G401.6 (cell line): Measurements from ENCODE around the gene FAM131B.
"Not testable (repeated sequence)": the region's sequence is repeated elsewhere in the genome, so short reads cannot be mapped to it uniquely, and the experiment has no call there.

Experiments
- FAIRE-seq: peaks from 2 replicates; lab custom pipeline; 2012; peaks lifted over from hg19 to GRCh38; lab: Jason Lieb, UNC

FAM131B gene

DNA sequence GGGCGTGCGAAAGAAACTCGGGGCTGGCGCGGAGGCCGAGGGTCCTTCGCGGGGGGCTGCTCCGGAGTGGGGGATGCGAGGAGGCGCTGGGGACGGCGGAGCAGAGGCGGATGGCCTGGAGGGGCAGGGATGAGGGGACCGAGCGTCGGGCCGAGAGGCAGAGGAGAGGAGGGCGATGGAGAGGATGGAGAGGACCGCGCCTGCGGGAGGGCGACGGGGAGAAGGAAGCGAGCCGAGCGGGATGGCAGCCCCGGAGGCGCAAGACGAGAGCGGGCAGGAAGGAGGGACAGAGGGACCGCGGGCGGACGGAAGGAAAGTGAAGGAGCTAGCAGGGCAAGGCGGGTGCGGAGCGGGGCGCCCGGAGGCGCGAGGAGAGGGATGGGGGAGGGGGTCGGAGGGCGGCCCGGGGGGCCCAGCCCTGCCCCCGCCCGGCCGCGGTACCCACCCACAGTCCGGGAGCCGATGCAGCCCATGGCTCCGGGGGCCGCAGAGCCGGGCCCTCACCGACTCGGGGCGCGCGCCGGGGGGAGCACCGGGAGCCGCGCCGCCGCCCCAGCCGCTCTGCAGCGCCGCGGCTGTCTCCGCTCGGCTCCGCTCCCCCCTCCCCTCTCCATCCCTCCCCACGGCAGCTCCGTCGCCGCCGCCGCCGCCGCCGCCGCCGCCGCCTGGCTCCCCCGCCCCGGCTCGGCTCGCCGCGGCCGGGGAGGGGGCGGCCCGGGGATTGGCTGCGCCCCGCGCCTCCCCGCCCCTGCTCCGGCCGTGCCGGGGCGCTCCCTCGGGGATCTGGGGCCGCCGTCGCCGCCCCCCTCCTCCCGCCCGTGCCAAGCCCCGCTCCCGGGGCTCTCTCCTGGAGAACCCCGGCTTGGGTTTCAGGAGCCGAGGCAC lies at the start of gene FAM131B:
FAM131B (minus strand) TSS at position 583 of the 885 bp plus-strand sequence; CDS start at position 473, 110 bp downstream.
- FAIRE-seq, result no peak

DNA sequence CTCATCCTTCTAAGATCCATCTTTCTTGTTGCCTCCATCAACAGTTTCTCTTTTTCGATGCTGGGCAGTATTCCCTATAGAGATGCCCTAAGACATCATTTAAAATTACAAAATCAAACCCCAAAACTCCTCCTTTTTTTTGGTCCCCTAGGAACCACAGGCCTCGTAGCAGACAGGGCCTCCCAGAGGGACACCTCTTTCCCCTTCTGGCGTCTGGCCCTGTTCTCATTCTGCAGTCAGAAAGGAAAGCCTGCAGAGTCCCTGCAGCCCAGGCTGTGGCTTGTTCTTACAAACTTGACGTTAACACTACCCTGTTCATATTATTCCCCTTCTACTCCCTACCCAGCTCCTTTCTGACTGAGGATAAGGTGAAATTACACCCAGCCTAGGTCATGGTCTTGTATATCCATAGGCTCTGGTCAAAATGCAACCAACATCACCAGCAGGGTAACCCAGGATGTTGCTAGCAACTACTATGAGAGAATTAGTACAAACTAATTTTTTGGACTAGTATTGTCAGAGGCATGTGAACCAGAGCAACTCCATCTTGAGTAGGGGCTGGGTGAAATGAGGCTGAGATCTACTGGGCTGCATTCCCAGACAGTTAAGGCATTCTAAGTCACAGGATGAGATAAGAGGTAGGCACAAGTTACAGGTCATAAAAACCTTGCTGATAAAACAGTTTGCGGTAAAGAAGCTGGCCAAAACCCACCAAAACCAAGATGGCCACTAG lies 49.6 kb upstream of the FAM131B start:
- FAIRE-seq, result no peak

DNA sequence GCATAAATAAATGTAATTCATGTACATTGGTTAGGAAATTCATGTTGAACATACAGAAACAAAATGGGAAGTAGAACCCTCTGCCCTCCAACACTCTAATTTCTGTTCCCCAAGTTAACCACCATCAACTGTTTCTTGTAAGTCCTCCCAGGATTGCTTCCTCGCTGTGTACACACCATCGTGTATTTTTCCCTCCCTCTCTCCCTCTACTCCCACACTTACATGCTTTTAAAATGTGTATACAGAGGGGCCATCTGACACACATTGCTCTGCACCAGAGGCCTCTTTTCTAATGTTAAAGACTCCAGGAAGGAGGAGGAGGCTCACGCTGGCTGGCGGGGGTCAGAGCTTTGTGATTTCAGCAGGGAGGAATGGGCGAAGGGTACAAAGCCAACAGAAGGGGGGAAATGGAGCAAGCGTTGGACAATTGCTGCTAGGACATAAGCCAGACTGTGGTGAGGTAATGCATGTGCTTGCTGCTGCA lies 48.0 kb upstream of the FAM131B start:
- FAIRE-seq, result no peak

- FAIRE-seq, result no peak
These were observed 46.4 kb upstream of the FAM131B start, which contains the start of gene EPHA1 for GRCh38 chr7:143408686-143409561. TSS of gene EPHA1 (minus strand) at chr7:143408856. CDS start at chr7:143408805, 51 bp downstream.

- no peak for FAIRE-seq
These were observed 45.8 kb upstream of the FAM131B start for GRCh38 chr7:143408252-143408685.

DNA sequence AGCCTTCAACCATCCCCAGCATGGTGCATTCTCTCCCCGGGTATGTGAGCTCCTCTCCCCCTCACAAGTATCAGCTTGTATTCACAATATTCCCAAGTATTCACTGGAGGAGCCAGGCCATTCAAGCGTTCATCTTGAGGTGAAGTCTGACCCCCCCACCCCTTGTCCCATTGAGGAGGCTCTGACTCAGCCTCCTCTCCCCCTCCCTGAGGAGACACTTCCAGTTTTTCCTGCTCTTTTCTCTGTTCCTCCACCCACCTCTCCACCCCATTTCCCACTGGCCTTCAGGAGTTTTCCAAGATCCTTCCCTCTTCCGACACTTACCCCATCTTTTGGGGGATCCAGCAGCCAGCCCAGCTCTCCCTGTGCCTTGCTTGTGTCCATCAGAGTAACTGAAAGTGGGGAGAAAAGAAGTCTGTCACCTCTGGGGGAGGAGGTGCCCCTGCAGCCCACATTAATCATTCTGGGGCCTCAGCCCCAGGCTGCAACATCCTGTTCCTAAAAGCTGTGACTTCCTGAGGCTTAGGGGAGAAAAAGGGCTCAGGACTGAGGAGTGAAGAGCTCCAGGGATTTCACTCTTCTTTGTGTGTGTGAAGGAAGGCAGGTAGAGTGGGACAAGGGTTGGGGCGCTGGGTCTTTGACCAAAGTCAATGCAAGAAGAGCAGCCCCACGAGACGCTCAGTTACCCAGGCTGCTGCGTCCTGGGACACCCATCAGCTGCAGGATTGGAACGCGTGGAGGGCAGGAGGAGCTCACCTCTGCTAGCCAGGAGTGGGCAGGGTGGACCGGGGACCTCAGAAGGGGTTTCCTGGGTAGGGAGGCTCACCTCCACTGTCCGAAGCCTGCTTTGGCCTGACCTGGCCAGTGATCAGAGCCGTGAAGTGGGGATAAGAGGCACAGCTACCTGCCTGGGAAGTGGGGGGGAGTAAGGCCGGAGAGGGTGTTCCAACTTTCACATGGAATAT lies 45.1 kb upstream of the FAM131B start:
- FAIRE-seq, result no peak

GRCh38 chr7:143406002-143406357 lies 43.5 kb upstream of the FAM131B start:
- FAIRE-seq, result no peak

- no peak for FAIRE-seq
These were observed 42.9 kb upstream of the FAM131B start for GRCh38 chr7:143405173-143406001.

GRCh38 chr7:143402233-143402632 lies 39.7 kb upstream of the FAM131B start:
- FAIRE-seq, result not testable (repeated sequence)

DNA sequence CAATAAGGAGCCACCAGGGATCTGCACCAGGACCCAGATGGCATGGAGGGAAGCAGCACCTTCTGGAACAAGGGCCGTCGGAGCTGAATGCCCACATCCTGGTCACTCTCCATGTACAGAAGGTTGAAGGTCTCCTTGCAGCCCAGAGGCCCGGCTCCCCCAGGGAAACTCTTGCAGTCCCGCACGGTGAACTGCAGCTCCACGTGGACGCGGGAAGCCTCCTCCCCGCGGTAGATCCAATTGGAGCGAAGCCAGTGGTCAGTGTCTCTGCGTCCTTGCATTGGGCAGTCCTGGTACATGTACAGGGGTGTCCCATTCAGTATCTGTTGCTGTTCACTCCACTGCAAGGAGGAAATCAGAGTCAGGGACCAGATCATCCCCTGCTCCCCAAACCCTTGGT lies 38.8 kb upstream of the FAM131B start:
- no peak for FAIRE-seq

DNA sequence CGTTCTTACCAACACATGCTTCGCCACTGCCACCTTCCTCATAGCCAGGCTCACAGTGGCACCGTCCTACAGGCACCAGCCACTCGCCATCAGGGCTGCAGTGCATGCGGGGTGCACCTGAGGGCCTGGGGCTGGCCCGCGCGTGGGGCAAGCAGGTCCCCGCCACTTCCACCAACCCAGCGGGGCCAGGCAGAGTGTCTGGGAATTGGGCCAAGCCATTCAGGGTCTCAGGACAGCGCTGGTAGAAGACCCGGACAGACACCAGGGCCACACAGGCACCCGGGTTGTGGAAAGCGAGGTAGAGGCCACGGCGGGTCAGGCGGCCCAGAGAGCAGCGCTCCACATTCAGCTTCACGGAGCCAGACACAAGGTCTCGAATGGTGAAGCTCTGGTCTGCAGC lies 37.1 kb upstream of the FAM131B start:
- no peak for FAIRE-seq

- no peak for FAIRE-seq
These were observed 36.6 kb upstream of the FAM131B start for GRCh38 chr7:143399151-143399550.

DNA sequence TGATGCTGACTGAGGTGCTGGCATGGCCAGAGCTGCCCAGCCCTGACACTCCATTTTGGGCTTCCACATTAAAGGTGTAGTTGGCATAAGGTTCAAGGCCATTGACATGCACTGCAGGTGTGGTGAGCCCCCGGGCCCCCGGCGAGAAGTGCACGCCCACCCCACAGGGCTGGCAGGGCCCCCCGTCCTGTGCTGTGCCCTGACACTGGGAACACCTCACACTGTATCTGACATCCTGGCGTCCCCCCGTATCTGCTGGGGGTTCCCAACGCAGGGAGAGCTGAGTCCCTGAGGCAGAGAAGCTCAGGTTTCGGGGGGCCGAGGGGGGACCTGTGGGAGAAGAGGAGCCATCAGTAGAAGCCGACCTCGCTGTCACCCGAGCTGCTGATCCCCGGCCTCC lies 36.1 kb upstream of the FAM131B start:
- FAIRE-seq, result no peak

GRCh38 chr7:143397710-143398530 lies 35.4 kb upstream of the FAM131B start:
- no peak for FAIRE-seq

DNA sequence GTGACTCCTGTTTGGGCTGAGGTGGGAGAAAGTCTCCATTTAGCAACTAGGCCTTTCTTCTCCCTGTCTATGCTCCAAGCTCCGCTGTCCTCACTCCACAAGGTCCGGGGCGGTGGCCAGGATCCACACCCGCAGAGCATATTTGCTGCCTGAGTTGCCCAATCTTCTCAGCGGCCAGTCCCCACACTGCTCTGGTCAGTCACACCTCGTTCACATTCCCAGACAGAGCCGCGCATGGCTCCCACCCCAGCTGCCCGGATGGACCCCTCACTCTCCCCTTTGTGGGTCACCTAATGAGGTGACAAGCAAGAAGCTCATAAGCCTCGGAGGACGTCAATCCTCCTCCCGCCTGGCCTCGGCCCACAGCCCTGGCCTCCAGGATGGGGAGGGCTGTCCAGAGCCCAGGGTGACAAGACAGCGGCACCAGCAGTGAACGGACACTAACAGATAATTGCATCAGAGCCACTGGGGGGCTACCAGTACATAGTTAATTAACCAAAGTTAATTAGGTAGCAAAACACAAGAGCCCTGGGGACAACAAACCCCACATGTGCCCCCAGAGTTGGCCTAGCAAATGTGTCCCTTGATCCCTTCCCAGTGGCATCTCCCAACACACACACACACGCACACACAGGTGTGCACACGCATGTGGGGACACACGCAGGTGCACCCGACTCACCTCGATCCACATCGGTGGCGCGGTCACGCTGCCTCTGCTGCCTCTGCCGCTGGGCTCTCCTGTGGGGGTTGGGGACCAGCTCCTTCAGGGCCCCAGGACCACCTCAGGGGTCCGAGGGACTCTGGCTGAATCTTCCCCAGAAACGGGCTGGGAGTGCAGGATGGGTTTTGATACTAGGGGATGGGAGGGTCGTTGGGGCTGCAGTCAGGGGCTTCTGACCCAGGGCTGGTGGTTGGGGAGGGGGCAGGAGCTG lies 34.4 kb upstream of the FAM131B start:
- FAIRE-seq, result no peak

DNA sequence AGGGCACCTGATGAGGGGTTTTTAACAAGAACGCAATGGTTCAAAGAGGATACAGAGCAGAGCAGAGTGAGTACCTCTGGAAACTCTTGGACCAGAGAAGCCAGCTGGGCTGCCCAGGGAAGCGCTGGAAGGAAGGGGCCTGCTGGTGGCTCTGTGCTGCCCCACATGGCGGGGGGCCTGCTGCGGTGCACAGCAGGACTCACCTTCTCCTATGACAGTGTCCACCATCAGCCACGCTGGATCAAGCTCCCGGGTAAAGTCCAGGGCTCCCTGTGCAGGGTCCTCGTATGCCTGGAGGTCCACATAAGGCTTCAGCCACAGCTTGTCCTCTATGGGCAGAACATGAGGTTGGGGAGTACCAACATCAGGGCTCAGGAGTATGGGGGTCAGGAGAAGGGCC lies 33.7 kb upstream of the FAM131B start:
- no peak for FAIRE-seq

DNA sequence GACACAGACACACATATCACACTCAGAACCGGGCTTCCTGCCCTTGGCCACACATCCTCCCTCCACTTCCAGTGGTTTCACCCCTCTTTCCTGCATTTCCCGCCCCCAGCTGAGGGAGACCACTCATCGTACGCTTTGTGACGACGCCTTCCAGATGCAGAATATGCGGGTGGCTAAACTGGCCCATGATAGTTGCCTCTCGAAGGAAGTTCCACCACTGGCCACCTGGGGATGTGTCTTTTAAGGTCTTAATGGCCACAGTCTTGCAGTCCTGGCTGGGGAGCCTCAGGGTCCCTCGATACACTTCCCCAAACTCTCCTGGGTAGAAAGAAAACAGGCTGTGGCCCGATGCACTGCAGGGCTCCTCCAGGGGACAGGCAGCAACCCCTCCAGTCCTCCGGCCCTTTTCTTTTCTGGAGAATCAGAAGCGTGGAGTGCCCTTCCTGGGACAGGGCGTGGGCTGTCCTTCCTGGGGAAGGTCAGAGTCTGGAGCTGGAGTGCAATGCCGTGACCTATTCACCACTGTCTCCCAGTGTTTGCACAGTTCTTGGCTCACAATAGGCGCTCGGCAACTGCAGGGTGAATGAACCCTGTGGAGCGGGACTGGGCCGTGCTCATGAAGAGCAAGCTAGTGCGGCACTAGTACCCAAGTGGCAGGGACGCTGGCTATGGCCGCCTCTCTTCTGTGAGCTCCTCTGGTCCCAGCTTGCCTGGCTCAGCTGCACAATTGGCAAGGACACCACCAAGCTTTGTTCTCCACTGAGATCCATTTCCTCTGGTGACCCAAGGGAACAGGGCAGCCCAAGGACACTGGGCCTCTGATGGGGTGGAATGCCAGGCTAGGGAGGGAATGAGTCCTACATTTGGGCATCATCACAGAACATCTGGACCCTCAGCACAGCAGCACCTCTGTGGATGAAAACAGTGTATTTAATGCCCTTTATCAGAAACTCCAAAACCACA lies 33.0 kb upstream of the FAM131B start:
- no peak for FAIRE-seq
